Gastrocnemius medialis (tissue), 4 donors: Measurements from ENCODE around the gene ROR1. TPM values are rescaled to one million over a fixed set of nuclear protein-coding genes. Genes with fewer than 3 reads are reported as not detected.

ENCODE experiments used
- ATAC-seq, 2 donors: fragments of 150-250 bp; one replicate each; pipeline ENCODE4 v1.9.1; 2016
- DNase-seq, 2 donors: peaks; one replicate each; pipeline ENCODE4 v3.0.0-alpha.2; 2019
- H3K27ac ChIP-seq, 4 donors: fragments of 200-600 bp; sonication (generic); 1 replicate in 1 of 4; 2 replicates in 3 of 4; pipeline ENCODE4 v1.5.1; 2016 to 2018; ENCODE audit warnings: mild to moderate bottlenecking in 2 of 4, moderate library complexity in 1 of 4
- H3K27me3 ChIP-seq, 3 donors: fragments of 200-600 bp; sonication (generic) in 2 of 3; 1 replicate in 1 of 3; 2 replicates in 2 of 3; pipeline versions ENCODE4 v1.5.1 to v1.6.0; 2016 to 2019; ENCODE audit warnings: mild to moderate bottlenecking in 1 of 3, moderate library complexity in 1 of 3
- H3K36me3 ChIP-seq, 2 donors: fragments of 200-600 bp; sonication (generic) in 1 of 2; one replicate each; pipeline ENCODE4 v1.5.1; 2017 to 2018
- H3K4me1 ChIP-seq, 2 donors: fragments of 200-600 bp; sonication (generic) in 1 of 2; one replicate each; pipeline ENCODE4 v1.5.1; 2016 to 2017; ENCODE audit warnings: mild to moderate bottlenecking in 2 of 2
- H3K4me3 ChIP-seq, 4 donors: fragments of 200-600 bp; sonication (generic) in 3 of 4; 1 replicate in 1 of 4; 2 replicates in 3 of 4; pipeline ENCODE4 v1.5.1; 2016 to 2019; ENCODE audit warnings: mild to moderate bottlenecking in 2 of 4
- H3K9me3 ChIP-seq, 3 donors: fragments of 200-600 bp; sonication (generic) in 2 of 3; 1 replicate in 1 of 3; 2 replicates in 2 of 3; pipeline ENCODE4 v1.5.1; 2016 to 2019
- POLR2A ChIP-seq, 2 donors: fragments of 450-650 bp; IDR thresholded peaks; one replicate each; pipeline ENCODE4 v1.6.1; 2017; ENCODE audit warnings: antibody characterized with exemption in 2 of 2, mild to moderate bottlenecking in 2 of 2, moderate library complexity in 2 of 2
- in situ Hi-C, 4 donors: fragments of 200-750 bp; cut with MboI; loops; one replicate each; pipeline versions ENCODE4 v1.15.0 to v1.8.0; 2017; ENCODE audit warnings: low sequenced_read_pairs in 4 of 4
- intact Hi-C: fragments of 100-400 bp; cut with DNase I; formaldehyde crosslinking; loops from one replicate; pipeline ENCODE4 v1.15.1; 2023; ENCODE audit warnings: low total_unique reads
- total RNA-seq, 4 donors: library from RNA; depleted of rRNA; stranded (reverse); fragments of >200 nt; gene quantifications; one replicate each; pipeline versions ENCODE4 v1.1.0 to v1.2.3, GENCODE V29; 2016
- TF ChIP-seq, protein P1 (sequence below), 5 experiments: fragments of 450-650 bp in 3 of 5; fragments of 200-600 bp in 2 of 5; sonication (generic) in 2 of 5; IDR thresholded peaks in 4 of 5; conservative IDR thresholded peaks in 1 of 5; 1 replicate in 4 of 5; 2 replicates in 1 of 5; pipeline ENCODE4 v1.5.1; 2016 to 2019; ENCODE audit warnings: antibody characterized with exemption in 5 of 5, mild to moderate bottlenecking in 3 of 5, moderate library complexity in 3 of 5

Gene ROR1
- total RNA-seq, 4 donors from 2014 or later, result 2.5 to 4.3 (median 3.6) TPM

DNA sequence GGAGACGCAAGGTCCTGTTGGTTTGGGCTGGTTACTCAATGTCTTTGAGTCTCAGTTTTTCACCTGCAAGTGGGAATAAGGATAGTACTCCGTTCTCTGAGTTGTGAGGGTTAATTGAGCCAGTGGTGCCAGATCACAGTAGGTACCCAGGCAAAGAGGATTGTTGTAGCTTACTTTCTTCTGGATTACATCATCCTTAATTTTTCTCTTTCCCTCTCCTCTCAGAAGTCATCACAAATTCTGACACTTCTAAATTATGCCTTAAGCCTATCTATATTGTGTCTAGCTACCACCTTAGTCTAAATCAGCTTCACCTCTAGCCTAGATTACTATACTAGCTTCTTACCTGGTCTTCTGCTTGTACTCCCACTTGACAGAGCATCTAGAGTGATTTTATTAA is 149.5 kb downstream of the ROR1 start:
- ATAC-seq (peak in 1 of 2 donors; percentile 38), DNase-seq (no peak)
- TF ChIP-seq, protein P1, sequence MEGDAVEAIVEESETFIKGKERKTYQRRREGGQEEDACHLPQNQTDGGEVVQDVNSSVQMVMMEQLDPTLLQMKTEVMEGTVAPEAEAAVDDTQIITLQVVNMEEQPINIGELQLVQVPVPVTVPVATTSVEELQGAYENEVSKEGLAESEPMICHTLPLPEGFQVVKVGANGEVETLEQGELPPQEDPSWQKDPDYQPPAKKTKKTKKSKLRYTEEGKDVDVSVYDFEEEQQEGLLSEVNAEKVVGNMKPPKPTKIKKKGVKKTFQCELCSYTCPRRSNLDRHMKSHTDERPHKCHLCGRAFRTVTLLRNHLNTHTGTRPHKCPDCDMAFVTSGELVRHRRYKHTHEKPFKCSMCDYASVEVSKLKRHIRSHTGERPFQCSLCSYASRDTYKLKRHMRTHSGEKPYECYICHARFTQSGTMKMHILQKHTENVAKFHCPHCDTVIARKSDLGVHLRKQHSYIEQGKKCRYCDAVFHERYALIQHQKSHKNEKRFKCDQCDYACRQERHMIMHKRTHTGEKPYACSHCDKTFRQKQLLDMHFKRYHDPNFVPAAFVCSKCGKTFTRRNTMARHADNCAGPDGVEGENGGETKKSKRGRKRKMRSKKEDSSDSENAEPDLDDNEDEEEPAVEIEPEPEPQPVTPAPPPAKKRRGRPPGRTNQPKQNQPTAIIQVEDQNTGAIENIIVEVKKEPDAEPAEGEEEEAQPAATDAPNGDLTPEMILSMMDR (IDR thresholded peaks at IDR 0.05 in 4 of 5, conservative IDR thresholded peaks at IDR 0.05 in 1 of 5), result no peak
- no peak for TF ChIP-seq POLR2A (IDR thresholded peaks at IDR 0.05)
- Histone ChIP-seq H3K4me3 (no peak overlapping the region), H3K4me1 (peaks cover 24 to 26% of the 10 kb centered on the region in 2 donors), H3K27me3 (no peaks in the 10 kb centered on the region), H3K27ac (peak overlapping the region; percentile 65 to 84 (median 66)), H3K9me3 (no peaks in the 10 kb centered on the region), H3K36me3 (no peaks in the 10 kb centered on the region)
- in situ Hi-C loops (no loop called here), intact Hi-C loops (loop anchor here (5.0 to 10.0 kb wide), 4 partner anchors 39 to 309 kb away; no protein-coding TSS in a partner anchor)

DNA sequence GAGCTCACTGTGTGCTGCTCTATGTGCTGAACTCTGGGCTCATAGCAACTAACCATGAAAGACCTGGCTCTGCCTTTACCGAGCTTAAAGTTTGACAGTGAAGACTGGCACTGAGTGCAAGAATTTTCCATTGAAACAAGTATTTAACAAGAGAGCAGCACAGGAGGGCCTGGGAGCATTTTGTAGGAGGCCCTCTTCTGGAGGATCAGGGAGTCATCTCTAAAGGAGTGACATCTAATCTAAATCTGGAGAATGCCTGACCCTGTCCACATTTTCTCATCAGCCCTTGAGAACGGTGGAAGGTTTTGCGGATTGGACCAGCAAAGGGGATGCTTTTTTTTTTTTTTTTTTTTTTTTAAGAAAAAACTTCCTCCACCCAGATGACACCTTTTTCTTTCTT is 150.8 kb downstream of the ROR1 start:
- H3K4me3 ChIP-seq, result no peak overlapping the region
- in situ Hi-C loops, result no loop called here
- intact Hi-C loops, result loop anchor here (5.0 to 10.0 kb wide), 4 partner anchors 38 to 310 kb away; no protein-coding TSS in a partner anchor
- TF ChIP-seq, protein P1 (IDR thresholded peaks at IDR 0.05 in 4 of 5, conservative IDR thresholded peaks at IDR 0.05 in 1 of 5), result no peak
- no peak for TF ChIP-seq POLR2A (IDR thresholded peaks at IDR 0.05)
- peaks cover 36 to 38% of the 10 kb centered on the region in 2 donors for H3K4me1 ChIP-seq
- DNase-seq (no peak), ATAC-seq (no peak)
- no peaks in the 10 kb centered on the region for H3K27me3 ChIP-seq
- H3K36me3 ChIP-seq, result no peaks in the 10 kb centered on the region
- H3K27ac ChIP-seq, result no peak overlapping the region
- no peaks in the 10 kb centered on the region for H3K9me3 ChIP-seq

DNA sequence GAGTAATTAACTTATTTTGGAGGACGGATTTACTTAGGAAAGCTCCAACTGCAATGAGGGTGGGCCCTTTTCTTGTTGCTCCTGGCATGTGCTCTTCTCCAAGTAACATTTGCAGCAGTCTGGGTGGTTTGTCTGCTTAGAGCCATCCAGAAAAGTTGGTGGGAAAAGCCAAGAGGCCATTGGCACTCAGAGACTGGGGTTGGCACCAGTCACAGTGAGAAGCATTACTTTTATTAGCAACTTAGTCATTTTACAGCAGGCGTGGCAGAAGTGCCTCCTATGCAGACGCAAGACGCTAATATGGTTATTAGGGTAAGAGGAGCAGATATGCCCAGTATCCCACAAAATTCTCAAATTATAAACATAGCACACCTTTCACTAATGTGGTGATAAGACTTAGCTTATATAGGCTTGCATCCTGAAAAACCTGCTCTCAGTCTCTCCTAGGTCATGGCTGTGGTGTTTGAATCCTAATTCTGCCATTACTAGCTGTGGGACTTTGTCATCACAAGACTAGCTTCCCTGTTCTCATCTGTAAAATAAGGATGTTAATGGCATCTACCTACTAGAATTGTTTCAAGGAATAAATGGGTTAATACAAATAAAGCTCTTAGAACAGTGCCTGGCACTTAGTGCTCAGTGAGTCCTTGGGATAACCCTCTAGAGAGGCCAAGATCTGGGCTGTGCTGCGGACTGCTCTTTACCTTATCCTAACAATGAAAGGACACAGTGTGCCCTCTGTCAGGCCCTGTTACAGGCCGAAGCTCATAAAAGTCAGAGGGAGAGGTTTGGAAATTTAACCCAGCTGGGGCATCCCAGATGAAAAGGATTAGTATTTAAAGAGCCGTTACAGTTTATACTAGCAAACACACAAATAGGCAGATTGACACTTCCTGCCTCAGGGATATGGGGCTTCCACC is 154.6 kb downstream of the ROR1 start:
- Histone ChIP-seq H3K4me3 (no peak overlapping the region), H3K27ac (peak overlapping the region; percentile 82 to 90 (median 87)), H3K36me3 (no peaks in the 10 kb centered on the region), H3K4me1 (peaks cover 19 to 26% of the 10 kb centered on the region in 2 donors), H3K27me3 (no peaks in the 10 kb centered on the region), H3K9me3 (no peaks in the 10 kb centered on the region)
- in situ Hi-C loops, result loop anchor here in 1 of 4 donors (25.0 kb wide), 1 partner anchor 209 kb away; no protein-coding TSS in a partner anchor
- peak; percentile 95 for ATAC-seq
- TF ChIP-seq, protein P1 (IDR thresholded peaks at IDR 0.05 in 4 of 5, conservative IDR thresholded peaks at IDR 0.05 in 1 of 5), result no peak
- TF ChIP-seq POLR2A (IDR thresholded peaks at IDR 0.05), result no peak
- DNase-seq, result peak; percentile 63 to 78
- intact Hi-C loops, result loop anchor here (2.0 to 10.0 kb wide), 2 partner anchors 114 to 314 kb away; no protein-coding TSS in a partner anchor

DNA sequence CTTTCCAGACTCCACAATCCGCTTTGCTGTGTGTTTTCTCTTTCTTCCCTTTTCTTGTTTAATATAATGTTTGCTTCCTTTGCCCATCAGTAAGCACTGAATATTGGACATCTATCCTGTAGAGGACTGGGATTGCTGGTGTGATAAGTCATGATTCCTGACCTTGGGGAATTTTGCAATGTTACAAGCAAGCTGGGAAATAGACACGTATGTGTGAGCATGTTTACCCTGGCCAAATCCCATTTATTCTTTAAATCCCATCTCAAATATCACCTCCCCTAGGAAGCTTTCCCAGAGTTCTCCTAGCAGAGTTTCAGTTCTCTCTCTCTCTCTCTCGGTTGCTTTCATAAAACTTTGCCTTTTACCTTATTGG is 155.3 kb downstream of the ROR1 start:
- in situ Hi-C loops, result loop anchor here in 1 of 4 donors (25.0 kb wide), 1 partner anchor 208 kb away; no protein-coding TSS in a partner anchor
- Histone ChIP-seq H3K9me3 (no peaks in the 10 kb centered on the region), H3K4me1 (peaks cover 19 to 26% of the 10 kb centered on the region in 2 donors), H3K36me3 (no peaks in the 10 kb centered on the region), H3K27me3 (no peaks in the 10 kb centered on the region), H3K27ac (peak overlapping the region; percentile 82 to 90 (median 87)), H3K4me3 (no peak overlapping the region)
- ATAC-seq (peak; percentile 18 to 22), DNase-seq (no peak)
- intact Hi-C loops, result loop anchor here (2.0 to 10.0 kb wide), 2 partner anchors 114 to 314 kb away; no protein-coding TSS in a partner anchor
- TF ChIP-seq POLR2A (IDR thresholded peaks at IDR 0.05), result no peak
- TF ChIP-seq, protein P1 (IDR thresholded peaks at IDR 0.05 in 4 of 5, conservative IDR thresholded peaks at IDR 0.05 in 1 of 5), result no peak
